ENCODE results near the gene CLECL1. TPM values are rescaled to one million over a fixed set of nuclear protein-coding genes. Genes with fewer than 3 reads are reported as not detected.

Gene CLECL1
- not detected in 2 replicates for total RNA-seq (2014; rRNA removed; shearing (Covaris generic))

DNA sequence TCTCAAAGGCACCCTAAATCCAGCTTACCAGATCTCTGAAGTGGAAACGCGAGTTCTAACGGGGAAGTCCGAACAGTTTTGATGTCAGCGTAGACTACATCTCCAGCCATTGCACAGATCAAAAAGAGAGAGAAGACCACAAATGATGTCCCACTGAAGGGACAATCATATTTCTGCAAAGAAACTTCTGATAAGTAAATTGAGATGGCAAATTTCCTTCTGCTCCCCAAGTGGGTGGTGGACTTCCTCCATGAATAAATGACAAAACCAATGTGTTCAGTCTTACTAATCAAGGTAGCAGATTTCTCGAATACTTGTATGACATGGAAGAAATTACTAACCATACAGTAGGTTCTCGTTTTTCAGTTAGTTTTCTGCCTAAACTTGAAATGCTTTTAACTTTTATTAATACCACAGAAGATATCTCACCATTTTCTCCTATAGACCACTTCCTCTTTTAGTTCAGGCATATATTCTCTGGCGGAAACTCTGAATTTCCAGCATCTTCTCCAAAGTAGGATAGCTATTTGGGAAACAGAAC is at the start of gene CLECL1:
Gene CLECL1, minus strand, starts transcription at position 177 of the 541 bp plus-strand sequence.
- DNase-seq (ENCODE audit: low spot score): no peak

- no peak for DNase-seq (ENCODE audit: low spot score)
These were observed 48.5 kb upstream of the CLECL1 start for GRCh38 chr12:9781360-9781759.

- no peak for DNase-seq (ENCODE audit: low spot score)
These were observed 46.3 kb upstream of the CLECL1 start for GRCh38 chr12:9779209-9779608.

- no peak for DNase-seq (ENCODE audit: low spot score)
These were observed 43.9 kb upstream of the CLECL1 start for GRCh38 chr12:9776781-9777180.

DNA sequence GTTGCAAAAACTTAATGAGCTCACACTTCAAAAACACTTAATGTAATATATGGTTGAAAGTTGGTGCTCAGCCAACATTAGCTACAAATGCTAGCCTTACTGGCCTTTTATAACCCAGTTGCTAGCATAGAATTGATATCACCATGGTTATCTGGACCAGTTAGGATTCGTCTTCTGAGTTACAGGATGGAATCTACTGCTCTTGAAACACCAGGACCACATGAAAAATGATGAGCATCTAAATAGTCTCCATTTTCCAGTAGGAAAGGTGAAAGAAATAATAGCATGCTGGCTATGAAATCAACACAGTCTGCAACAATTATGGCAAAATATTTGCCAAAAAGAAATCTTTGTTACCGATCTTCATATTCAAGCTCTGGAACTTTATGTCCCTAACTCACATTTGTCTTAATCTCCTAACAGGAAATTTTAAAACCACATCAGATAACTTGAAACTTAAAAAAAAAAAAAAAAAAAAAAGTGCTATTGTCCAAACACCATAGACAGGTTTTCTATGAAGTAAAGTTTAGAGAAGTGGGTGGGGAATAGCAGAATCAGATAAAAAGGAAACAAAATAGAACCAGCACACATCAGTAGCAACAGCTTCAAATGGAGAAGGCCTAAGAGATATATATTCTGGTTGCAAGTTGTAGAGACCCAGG is 40.5 kb upstream of the CLECL1 start:
- DNase-seq (ENCODE audit: low spot score): no peak

DNA sequence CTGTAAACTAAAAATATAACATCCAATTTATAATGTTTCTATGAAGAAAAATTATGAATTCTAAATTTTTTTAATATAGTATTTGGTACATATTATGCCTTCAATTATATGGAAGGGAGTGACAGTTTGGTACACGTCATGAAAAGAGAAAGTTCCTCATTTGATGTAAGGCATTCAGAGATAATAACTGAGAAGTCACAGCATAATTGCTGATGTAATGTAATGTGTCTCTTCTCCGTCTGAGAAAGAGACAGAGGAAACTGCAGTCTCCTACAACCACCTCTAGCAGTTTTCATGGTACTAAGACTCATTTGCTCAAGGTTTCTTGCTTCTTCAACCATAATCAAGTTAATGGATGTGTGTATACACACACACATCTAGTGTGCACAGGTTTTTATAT is 30.1 kb upstream of the CLECL1 start:
- DNase-seq (ENCODE audit: low spot score): no peak

DNA sequence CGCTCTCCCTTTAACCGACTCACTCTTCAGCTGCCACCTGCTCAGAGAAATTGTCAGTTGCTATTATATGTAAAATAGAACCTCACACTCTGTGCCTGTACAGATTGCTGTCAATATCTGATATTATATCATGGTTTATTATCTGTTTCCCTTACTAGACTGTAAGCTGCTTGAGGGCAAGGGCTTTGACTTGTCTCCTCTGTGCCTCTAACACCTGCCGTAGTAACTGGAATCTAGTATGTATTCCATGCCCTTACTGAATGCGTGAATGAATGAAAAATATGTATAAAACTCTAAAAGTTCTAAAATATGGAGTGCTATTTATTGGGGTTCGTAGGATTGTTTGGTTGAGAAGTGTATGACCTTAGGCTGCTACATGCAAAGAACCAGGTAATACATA is 29.5 kb upstream of the CLECL1 start:
- no peak for DNase-seq (ENCODE audit: low spot score)

DNA sequence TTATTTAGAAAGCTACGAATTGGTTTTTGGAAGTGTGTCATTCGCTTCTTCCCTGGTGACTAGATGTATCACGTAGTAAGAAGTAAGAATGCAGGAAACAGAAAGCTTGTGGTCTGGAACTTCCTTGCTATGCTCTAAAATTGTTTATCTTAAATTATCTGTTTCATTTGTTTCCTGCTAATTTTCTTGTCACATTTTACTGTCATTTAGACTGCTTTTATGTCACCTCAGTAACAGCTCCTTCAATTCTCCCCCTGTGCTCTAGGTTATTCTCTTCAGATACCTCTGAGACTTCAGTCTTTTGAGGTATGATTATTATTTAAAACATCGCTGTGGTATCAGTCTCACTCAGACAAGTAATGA is 28.5 kb upstream of the CLECL1 start:
- DNase-seq (ENCODE audit: low spot score): no peak

DNA sequence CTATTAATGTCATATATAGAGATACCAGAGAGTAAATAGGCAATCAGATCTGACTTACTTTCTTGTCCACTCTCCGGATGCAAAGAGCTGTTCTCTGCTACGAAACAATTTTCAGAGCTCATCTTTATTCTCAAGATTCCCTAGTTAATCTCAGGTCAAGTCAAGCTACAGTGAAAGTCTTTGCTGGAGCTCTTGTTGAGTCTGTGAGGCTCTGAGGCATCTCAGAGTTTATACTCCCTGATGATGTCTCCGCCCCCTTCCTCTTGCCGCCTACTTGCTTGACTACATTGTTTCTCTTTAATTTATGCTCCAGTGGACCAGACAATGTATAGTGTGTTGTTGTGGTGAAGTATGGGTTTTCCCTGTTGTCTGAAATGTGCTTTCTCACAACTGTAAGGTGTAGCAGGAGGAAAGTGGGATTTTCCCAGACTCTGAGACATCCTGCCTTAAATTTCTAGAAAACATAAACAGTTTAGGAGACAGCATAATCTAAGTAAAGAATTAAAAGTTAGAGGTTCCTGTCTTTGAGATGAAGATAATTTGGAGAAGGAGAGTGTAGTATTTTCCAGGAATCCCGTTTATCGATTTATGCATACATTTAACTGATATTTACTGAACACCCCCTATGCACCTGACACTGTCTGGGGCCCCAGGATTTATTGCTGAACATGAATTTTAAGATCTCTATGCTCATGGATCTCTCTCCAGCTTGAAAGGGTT is 28.0 kb upstream of the CLECL1 start, which contains the start of gene CD69:
Gene CD69, minus strand, starts transcription at position 203 of the 720 bp plus-strand sequence. Its CDS starts 81 bp downstream, at position 122.
- DNase-seq (ENCODE audit: low spot score): no peak

DNA sequence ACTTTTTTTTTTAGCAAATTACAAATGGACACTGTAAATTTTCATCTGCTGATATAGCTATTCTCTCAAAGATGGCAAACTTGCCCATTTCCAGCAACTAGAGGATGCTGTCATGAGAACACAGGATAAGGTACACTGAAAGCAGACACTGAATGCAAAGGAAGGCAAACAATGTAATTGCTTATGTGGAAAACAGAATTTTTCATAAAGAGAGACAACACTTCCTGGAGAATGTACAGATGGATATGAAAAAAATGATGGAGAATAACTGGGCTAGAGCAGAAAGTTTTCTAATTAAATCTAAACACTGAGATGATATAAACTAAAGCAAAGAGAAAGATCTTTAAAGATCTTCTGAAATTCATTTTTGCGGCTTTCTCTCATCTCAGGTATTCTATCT is 27.2 kb upstream of the CLECL1 start:
- no peak for DNase-seq (ENCODE audit: low spot score)

DNA sequence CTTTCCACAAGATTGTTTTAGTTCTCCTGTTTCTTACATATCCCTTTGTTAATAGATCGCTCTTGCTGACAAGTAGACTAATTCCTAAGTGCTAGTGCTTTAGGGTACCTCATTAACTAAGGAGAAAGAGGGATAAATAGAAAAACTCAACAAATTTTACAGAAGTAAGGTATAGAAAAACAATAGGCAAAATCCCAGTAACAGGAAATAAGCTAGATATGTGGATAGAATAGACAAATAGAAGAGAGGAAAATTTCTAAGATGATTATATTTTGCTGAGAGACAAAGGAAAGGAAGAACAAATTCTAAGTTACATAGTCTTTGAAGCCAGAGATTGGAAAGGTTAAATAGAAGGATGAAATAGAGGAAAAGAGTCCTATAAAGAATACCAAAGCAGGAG is 26.8 kb upstream of the CLECL1 start:
- no peak for DNase-seq (ENCODE audit: low spot score)

DNA sequence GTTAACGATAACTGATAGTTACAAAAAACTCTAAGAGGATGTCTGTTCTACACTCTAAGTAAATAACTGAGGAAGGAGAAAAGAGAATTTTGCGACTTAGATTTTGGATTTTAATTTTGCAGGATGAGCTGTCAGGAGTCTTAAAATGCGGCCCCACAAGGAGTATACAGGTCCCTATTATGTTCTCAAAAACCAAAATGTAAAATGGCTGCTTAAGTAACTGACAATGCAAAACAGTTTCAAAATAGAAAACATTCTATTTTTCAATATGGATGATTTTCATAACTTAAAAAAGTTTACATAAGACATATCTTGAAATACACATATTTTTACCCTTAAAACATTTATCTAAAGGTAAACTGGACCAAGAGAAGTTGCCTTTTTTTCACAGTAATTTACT is 25.2 kb upstream of the CLECL1 start:
- DNase-seq (ENCODE audit: low spot score): no peak

DNA sequence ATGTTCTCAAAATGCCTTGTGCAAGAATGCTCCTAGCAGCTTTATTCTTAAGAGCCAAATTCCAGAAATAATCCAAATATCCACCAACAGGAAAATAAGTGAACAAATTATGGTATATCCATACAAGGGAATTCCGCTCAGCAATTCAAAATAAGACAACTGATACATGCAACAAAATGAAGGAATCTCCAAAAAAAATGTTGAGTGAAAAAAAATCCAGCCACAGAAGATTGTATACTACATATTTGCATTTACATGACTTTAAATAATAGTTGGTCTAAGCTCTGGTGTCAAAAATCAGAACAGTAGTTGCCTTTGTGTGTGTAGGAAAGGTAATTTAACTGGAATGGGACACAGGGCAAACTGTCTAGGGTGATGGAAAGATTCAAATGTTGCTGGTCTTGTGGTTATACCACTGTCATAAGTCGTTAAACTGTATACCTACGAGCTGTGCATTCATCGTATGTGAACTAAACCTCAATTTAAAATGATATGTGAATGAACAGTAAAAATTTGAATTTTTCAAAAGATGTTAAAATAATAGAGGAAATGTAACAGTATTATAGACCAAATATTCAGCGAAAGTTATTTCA is 24.6 kb upstream of the CLECL1 start:
- no peak for DNase-seq (ENCODE audit: low spot score)

DNA sequence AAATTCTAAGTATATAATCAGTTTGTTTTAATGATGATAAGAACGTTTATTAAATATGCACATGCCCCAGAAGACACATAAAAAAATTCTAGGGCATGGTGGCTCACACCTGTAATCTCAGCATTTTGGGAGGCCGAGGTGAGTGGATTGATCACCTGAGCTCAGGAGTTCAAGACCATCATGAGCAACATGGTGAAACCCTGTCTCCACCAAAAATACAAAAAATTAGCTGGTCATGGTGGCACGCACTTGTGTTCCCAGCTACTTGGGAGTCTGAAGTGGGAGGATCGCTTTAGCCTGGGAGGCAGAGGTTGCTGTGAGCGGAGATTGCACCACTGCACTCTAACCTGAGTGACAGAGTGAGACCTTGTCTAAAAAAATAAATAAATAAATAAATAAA is 23.8 kb upstream of the CLECL1 start:
- no peak for DNase-seq (ENCODE audit: low spot score)

DNA sequence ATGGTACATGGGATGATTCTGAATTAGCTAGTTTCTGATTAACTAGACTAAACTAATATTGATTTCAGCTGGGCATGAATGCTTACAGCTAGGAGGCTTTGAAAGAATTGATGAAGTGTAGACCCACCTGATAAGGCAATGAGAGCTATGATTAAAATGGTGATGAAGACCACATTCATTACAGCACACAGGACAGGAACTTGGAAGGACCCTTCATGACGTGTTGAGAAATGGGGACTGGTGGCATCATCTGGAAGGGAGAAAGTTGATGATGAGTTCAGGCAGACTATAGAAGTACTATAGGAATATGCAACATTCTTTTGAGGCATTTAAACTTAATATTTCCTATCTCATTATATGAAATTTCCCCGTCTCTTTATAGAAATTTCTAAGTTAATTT is 23.3 kb upstream of the CLECL1 start:
- DNase-seq (ENCODE audit: low spot score): no peak

GRCh38 chr12:9755567-9755966 is 22.7 kb upstream of the CLECL1 start:
- no peak for DNase-seq (ENCODE audit: low spot score)

DNA sequence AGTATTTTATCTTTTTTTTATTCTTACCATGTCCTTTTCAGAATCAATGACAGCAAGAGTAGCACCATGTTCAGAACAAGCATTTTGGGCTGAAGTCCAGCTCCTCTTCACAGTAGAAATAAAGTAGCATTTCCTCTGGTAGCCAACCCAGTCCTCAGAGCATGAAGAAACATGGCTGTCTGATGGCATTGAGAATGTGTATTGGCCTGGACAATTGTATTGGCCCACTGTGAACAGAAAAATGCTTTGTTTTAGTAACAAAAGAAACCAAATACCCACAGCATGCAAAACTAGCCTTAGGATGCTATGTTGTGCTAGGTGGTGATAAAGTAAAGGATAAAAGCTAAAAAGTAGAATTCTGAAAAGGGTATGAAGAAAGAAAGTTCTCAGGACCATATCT is 22.1 kb upstream of the CLECL1 start:
- no peak for DNase-seq (ENCODE audit: low spot score)

GRCh38 chr12:9754099-9754927 is 21.4 kb upstream of the CLECL1 start:
- DNase-seq (ENCODE audit: low spot score): no peak

DNA sequence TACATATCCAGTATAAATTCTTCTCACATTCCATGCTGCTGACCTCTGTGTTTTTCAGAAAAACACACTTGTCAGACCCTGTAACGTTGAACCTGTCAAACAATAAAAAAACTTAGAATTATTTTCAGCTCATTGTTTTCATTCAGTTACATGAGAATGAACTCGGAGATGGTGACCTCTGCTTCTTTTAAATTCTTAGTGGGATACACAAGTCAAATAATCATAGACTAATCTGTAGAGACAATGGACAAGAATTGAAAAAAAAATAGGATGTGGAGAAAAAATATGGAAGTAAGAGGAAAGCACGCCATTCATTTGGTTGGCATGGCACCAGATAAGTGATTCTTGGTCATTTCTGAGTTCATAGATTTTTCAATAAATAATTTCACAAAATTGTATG is 20.6 kb upstream of the CLECL1 start:
- DNase-seq (ENCODE audit: low spot score): no peak

- no peak for DNase-seq (ENCODE audit: low spot score)
These were observed 20.2 kb upstream of the CLECL1 start for GRCh38 chr12:9753073-9753472.

- DNase-seq (ENCODE audit: low spot score): no peak
These were observed 19.4 kb upstream of the CLECL1 start for GRCh38 chr12:9752145-9752933.

Measured in HT-29 (cell line).